Neural progenitor cell (in vitro differentiated cells): Measurements from ENCODE around the gene ZFAND2B.

Source experiments
- EZH2 ChIP-seq: fragments of 200-600 bp; sonication (generic); IDR thresholded peaks from 2 replicates; pipeline ENCODE4 v1.6.1; 2017; ENCODE audit warnings: antibody characterized with exemption, mild to moderate bottlenecking, moderate library complexity
- EZH2phosphoT487 ChIP-seq: fragments of 200-600 bp; sonication (generic); IDR thresholded peaks from 2 replicates; pipeline ENCODE4 v1.6.1; 2017; ENCODE audit warnings: antibody characterized with exemption
- TF ChIP-seq, protein P1 (sequence below): fragments of 200-600 bp; sonication (generic); IDR thresholded peaks from 2 replicates; pipeline ENCODE4 v1.5.1; 2017; ENCODE audit warnings: antibody characterized with exemption, mild to moderate bottlenecking

- TF ChIP-seq, protein P1, sequence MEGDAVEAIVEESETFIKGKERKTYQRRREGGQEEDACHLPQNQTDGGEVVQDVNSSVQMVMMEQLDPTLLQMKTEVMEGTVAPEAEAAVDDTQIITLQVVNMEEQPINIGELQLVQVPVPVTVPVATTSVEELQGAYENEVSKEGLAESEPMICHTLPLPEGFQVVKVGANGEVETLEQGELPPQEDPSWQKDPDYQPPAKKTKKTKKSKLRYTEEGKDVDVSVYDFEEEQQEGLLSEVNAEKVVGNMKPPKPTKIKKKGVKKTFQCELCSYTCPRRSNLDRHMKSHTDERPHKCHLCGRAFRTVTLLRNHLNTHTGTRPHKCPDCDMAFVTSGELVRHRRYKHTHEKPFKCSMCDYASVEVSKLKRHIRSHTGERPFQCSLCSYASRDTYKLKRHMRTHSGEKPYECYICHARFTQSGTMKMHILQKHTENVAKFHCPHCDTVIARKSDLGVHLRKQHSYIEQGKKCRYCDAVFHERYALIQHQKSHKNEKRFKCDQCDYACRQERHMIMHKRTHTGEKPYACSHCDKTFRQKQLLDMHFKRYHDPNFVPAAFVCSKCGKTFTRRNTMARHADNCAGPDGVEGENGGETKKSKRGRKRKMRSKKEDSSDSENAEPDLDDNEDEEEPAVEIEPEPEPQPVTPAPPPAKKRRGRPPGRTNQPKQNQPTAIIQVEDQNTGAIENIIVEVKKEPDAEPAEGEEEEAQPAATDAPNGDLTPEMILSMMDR = no peak
- TF ChIP-seq EZH2phosphoT487 (no peak), EZH2 (no peak)
Observed at GRCh38 chr2:219213026-219213415, 6.4 kb downstream of the ZFAND2B start.
